Neural cell (in vitro differentiated cells): ENCODE results near the gene FILIP1L. TPM values are rescaled to one million over a fixed set of nuclear protein-coding genes. Genes with fewer than 3 reads are reported as not detected.

Source experiments
- H2AFZ ChIP-seq: fragments of 200-600, 300-800 bp; sonication (generic), shearing (Covaris generic); 2 replicates; pipeline ENCODE4 v1.6.0; 2014; ENCODE audit warnings: low read depth, mild to moderate bottlenecking, antibody characterized with exemption, low read length, moderate library complexity
- H3F3A ChIP-seq: fragments of 200-600 bp; shearing (Covaris generic); 2 replicates; pipeline ENCODE4 v1.6.1; 2016; ENCODE audit warnings: mild to moderate bottlenecking, moderate library complexity, mixed read lengths, antibody characterized with exemption, low read length; ENCODE audit not compliant: insufficient read depth, poor library complexity, severe bottlenecking
- H3K27ac ChIP-seq: fragments of 200-600, 300-800 bp; sonication (generic), shearing (Covaris generic); 2 replicates; pipeline ENCODE4 v1.5.1; 2014; ENCODE audit warnings: mild to moderate bottlenecking, low read length, moderate library complexity
- H3K27me3 ChIP-seq: fragments of 300-800, 200-600 bp; sonication (generic), shearing (Covaris generic); 2 replicates; pipeline ENCODE4 v1.6.0; 2014; ENCODE audit warnings: mild to moderate bottlenecking, low read depth, low read length, moderate library complexity; ENCODE audit not compliant: insufficient read depth
- H3K36me3 ChIP-seq: fragments of 300-800, 200-600 bp; sonication (generic), shearing (Covaris generic); 2 replicates; pipeline ENCODE4 v1.5.1; 2014; ENCODE audit warnings: mild to moderate bottlenecking, antibody characterized with exemption, low read length, moderate library complexity; ENCODE audit not compliant: insufficient read depth
- H3K4me2 ChIP-seq: fragments of 300-800, 200-600 bp; sonication (generic), shearing (Covaris generic); 2 replicates; pipeline ENCODE4 v1.6.0; 2014; ENCODE audit warnings: mild to moderate bottlenecking, low read length
- H3K4me3 ChIP-seq: fragments of 300-800, 200-600 bp; sonication (generic), shearing (Covaris generic); 2 replicates; pipeline ENCODE4 v1.5.1; 2014; ENCODE audit warnings: mild to moderate bottlenecking, low read length, moderate library complexity
- H3K79me2 ChIP-seq: fragments of 200-600 bp; shearing (Covaris generic); replicated peaks from 2 replicates; pipeline ENCODE4 v1.6.0; 2014; ENCODE audit warnings: mild to moderate bottlenecking, low read length, moderate library complexity; ENCODE audit not compliant: insufficient read depth
- H3K9ac ChIP-seq: fragments of 300-800, 200-600 bp; sonication (generic), shearing (Covaris generic); 2 replicates; pipeline ENCODE4 v1.6.1; 2016; ENCODE audit warnings: mild to moderate bottlenecking, low read length, mixed read lengths
- H3K9me2 ChIP-seq: fragments of 200-600 bp; shearing (Covaris generic); 2 replicates; pipeline ENCODE4 v1.6.1; 2016; ENCODE audit warnings: mild to moderate bottlenecking, low read length, mixed read lengths; ENCODE audit not compliant: insufficient read depth
- H3K9me3 ChIP-seq: fragments of 200-600, 300-800 bp; sonication (generic), shearing (Covaris generic); 2 replicates; pipeline ENCODE4 v1.6.1; 2016; ENCODE audit warnings: mild to moderate bottlenecking, mixed run types, low read length, moderate library complexity, mixed read lengths
- H4K20me1 ChIP-seq: fragments of 200-600 bp; shearing (Covaris generic); 2 replicates; pipeline ENCODE4 v1.6.1; 2016; ENCODE audit warnings: mild to moderate bottlenecking, mixed run types; ENCODE audit not compliant: insufficient read depth
- CTCF ChIP-seq: fragments of 450-650 bp; IDR thresholded peaks from 2 replicates; pipeline ENCODE4 v1.5.1; 2014; ENCODE audit warnings: antibody characterized with exemption, mild to moderate bottlenecking, moderate library complexity; ENCODE audit not compliant: poor library complexity, severe bottlenecking
- EP300 ChIP-seq: fragments of 450-650 bp; conservative IDR thresholded peaks from 2 replicates; pipeline ENCODE4 v1.6.1; 2014; ENCODE audit warnings: antibody characterized with exemption, mild to moderate bottlenecking, moderate library complexity; ENCODE audit not compliant: poor library complexity, severe bottlenecking
- EZH2 ChIP-seq: fragments of 200-600, 300-800 bp; shearing (Covaris generic), sonication (generic); IDR thresholded peaks from 2 replicates; pipeline ENCODE4 v1.6.1; 2014; ENCODE audit warnings: antibody characterized with exemption, low read length, borderline replicate concordance, mild to moderate bottlenecking; ENCODE audit not compliant: insufficient read depth, poor library complexity, severe bottlenecking
- MXI1 ChIP-seq: fragments of 450-650 bp; conservative IDR thresholded peaks from 2 replicates; pipeline ENCODE4 v1.6.1; 2014; ENCODE audit warnings: antibody characterized with exemption, mild to moderate bottlenecking; ENCODE audit not compliant: poor library complexity, severe bottlenecking
- POLR2AphosphoS5 ChIP-seq: IDR thresholded peaks from 2 replicates; pipeline ENCODE4 v1.6.1; 2012
- RAD21 ChIP-seq: fragments of 450-650 bp; conservative IDR thresholded peaks from 2 replicates; pipeline ENCODE4 v1.6.1; 2014; ENCODE audit warnings: antibody characterized with exemption, mild to moderate bottlenecking, moderate library complexity
- REST ChIP-seq: IDR thresholded peaks from 2 replicates; pipeline ENCODE4 v1.6.1; 2012; ENCODE audit warnings: borderline replicate concordance
- SMC3 ChIP-seq: fragments of 450-650 bp; conservative IDR thresholded peaks from 2 replicates; pipeline ENCODE4 v1.6.1; 2014; ENCODE audit warnings: antibody characterized with exemption, mild to moderate bottlenecking, moderate library complexity; ENCODE audit not compliant: poor library complexity
- TAF1 ChIP-seq: IDR thresholded peaks from 2 replicates; pipeline ENCODE4 v1.6.1; 2012; ENCODE audit warnings: low read depth
- polyA plus RNA-seq: library from polyadenylated mRNA; depleted of rRNA; stranded (reverse); fragments of >200 nt; gene quantifications from 2 replicates; pipeline ENCODE4 v1.2.3, GENCODE V29; 2014

FILIP1L gene
- polyA plus RNA-seq, 1 donor from 2014 or later: 0.27 TPM

- Histone ChIP-seq H4K20me1 (no peaks in the 10 kb centered on the region), H3K4me2 (no peak overlapping the region), H3K27me3 (peaks cover 29% of the 10 kb centered on the region)
Measured at GRCh38 chr3:99871231-99872045, 242.9 kb downstream of the FILIP1L start.

DNA sequence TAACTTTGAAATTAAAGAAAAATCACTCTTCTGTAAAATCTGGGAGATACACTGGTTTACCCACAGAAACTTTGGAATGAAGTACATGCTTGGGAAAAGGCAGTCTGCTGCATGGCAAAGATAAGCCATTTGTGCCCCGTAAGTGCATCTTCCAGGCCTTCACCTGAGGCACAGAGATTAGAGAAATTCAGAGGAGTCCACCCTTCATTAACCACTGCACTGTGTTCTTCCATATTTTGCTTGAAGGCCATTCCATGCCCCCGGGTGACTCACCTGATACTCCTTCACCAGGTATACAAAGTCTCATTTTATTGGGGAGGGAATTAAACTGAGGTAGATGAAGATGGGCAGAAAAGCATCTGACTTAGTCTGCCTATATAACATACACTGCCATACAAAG is 243.6 kb downstream of the FILIP1L start:
- Histone ChIP-seq H3K9me3 (no peaks in the 10 kb centered on the region), H3K4me2 (no peak overlapping the region), H3K36me3 (no peaks in the 10 kb centered on the region), H2AFZ (no peak overlapping the region), H3F3A (no peaks in the 10 kb centered on the region), H3K79me2 (no peaks in the 10 kb centered on the region), H3K9me2 (no peaks in the 10 kb centered on the region), H3K27me3 (peaks cover 24% of the 10 kb centered on the region), H3K9ac (no peak overlapping the region), H4K20me1 (no peaks in the 10 kb centered on the region), H3K27ac (no peak overlapping the region), H3K4me3 (no peak overlapping the region)
- TF ChIP-seq POLR2AphosphoS5 (no peak), TAF1 (no peak), EP300 (no peak), CTCF (no peak), RAD21 (no peak), MXI1 (no peak), EZH2 (no peak), SMC3 (no peak)

More at GRCh38 chr3:99871231-99872045, 242.9 kb downstream of the FILIP1L start:
- Histone ChIP-seq H3K4me3 (no peak overlapping the region), H3K79me2 (no peaks in the 10 kb centered on the region), H2AFZ (no peak overlapping the region), H3K27ac (no peak overlapping the region), H3K36me3 (no peaks in the 10 kb centered on the region), H3K9me2 (no peaks in the 10 kb centered on the region), H3K9ac (no peak overlapping the region), H3F3A (no peaks in the 10 kb centered on the region), H3K9me3 (no peaks in the 10 kb centered on the region)
- TF ChIP-seq TAF1 (no peak), CTCF (no peak), EP300 (no peak), REST (no peak), SMC3 (no peak), POLR2AphosphoS5 (no peak), RAD21 (no peak), EZH2 (no peak), MXI1 (no peak)
